Measurements from ENCODE around the gene ADAP1.
A peak's percentile ranks its signal among the peaks of the same experiment; 100 is the strongest.

ADAP1 gene

GRCh38 chr7:922334-923107 lies 32.0 kb downstream of the ADAP1 start:
- peak in 1 of 3 experiments; percentile 55 for DNase-seq (ENCODE audit: low read depth in 3 of 3)

GRCh38 chr7:921581-922333 lies 32.7 kb downstream of the ADAP1 start:
- DNase-seq (ENCODE audit: low read depth in 3 of 3) = no peak

DNA sequence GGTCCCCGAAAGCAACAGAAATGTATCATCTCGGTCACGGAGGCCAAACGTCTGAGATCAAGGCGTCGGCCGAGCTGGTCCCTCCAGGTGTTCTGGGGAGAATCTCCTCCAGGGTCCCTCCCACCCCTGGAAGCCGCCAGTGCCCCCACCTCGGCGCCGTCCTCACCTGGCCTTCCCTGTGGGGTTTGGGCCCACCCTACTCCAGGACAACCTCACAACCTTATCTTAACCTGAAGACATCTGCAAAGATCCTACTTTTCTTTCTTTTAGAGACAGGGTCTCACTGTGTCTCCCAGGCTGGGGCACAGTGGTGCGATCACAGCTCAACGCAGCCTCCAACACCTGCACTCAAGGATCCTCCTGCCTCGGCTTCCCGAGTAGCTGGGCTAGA lies 33.4 kb downstream of the ADAP1 start:
- no peak for DNase-seq (ENCODE audit: low read depth in 3 of 3)

- peak in 1 of 3 experiments; percentile 44 for DNase-seq (ENCODE audit: low read depth in 3 of 3)
Observed at GRCh38 chr7:920351-921070, 34.0 kb downstream of the ADAP1 start.

DNA sequence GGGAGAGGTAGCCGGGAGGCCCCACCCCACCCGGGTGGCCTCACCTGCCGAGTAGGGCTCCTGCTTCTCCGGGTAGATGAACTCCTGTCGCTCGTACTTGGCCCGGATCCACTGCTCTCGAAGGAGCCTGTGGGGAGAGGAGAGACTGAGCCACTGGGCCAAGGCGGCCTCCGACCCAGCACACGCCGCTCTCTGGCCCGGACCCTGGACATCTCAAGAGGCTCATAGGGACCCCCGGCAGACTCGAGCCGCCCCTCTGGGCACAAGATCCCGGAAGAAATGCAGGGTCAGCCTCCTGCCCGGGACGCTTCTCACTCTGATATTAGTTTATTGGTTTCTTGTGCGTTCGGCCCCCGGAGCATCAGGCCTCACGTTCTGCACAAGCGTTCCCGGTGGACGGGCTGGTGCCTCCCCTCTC lies 34.5 kb downstream of the ADAP1 start:
- no peak for DNase-seq (ENCODE audit: low read depth in 3 of 3)

- no peak for DNase-seq (ENCODE audit: low read depth in 3 of 3)
Observed at GRCh38 chr7:919114-919442, 35.4 kb downstream of the ADAP1 start.

GRCh38 chr7:918441-919113 lies 35.9 kb downstream of the ADAP1 start:
- DNase-seq (ENCODE audit: low read depth in 3 of 3) = no peak

DNA sequence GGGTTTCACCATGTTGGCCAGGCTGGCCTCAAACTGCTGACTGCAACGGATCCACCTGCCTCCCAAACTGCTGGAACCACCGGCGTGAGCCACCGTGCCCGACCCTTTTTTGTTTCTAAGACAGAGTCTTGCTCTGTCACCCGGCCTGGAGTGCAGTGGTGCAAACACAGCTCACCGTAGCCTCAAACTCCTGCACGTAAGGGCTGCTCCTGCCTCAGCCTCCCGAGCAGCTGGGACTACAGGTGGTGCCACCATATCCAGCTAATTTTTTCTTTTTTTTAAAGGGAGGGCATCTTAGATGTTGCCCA lies 36.4 kb downstream of the ADAP1 start:
- DNase-seq (ENCODE audit: low read depth in 3 of 3) = no peak

DNA sequence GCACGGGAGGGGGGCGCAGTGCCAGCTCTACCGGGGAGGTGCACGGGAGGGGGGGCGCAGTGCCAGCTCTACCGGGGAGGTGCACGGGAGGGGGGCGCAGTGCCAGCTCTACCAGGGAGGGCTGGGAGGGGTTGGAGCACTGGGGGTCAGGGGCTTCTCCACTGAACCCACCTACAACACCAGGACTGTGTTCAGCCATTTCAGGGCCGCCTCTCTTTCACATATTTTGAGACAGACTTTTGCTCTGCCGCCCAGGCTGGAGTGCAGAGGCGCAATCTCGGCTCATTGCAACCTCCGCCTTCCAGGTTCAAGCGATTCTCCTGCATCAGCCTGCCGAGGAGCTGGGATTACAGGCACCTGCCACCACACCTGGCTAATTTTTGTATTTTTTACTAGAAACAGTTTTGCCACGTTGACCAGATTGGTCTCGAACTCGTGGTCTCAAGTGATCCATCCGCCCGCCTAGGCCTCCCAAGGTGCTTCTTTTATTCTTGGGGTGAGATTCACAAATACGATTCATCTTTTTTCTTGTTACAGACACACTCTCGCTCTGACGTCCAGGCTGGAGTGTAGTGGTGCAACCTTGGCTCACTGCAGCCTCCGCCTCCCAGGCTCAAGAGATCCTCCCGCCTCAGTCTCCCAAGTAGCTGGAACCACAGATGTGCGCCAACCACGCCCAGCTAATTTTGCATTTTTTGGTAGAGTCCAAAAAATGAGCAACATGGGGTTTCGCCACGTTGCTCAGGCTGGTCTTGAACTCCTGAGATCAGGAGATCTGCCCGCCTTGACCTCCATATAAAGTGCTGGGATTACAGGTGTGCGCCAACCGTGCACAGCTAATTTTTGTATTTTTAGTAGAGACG lies 37.0 kb downstream of the ADAP1 start:
- no peak for DNase-seq (ENCODE audit: low read depth in 3 of 3)

DNA sequence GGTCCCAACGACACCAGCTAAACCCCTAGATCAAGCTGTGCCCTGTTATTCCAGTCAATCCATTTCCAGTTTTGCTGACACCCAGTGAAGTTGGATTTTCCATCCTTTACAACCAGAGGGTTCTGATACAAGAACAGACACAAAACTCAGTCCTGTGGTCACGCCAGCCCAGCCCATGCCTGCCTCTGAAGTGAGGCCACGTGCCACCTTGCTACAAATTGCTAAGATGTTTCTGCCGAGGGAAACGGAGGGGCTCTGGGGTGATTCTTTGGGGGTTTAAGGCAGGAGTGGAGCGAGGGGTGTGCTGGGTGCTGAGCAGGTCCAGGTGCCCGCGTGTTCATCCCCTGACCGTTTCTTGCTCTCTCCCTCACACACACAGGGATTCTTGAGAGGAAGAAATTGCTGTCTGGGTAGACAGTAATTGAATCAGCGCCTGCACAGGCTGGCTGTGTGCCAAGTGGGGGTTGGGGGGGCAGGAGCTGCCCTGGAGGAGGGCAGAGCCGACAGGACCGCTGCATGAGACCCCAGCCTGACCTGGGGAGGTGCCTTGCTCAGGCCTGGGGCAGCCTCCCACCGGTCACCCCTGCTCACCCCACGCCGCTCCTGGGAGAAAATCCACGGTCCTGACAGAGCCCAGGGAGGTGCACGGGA lies 38.1 kb downstream of the ADAP1 start:
- no peak for DNase-seq (ENCODE audit: low read depth in 3 of 3)

DNA sequence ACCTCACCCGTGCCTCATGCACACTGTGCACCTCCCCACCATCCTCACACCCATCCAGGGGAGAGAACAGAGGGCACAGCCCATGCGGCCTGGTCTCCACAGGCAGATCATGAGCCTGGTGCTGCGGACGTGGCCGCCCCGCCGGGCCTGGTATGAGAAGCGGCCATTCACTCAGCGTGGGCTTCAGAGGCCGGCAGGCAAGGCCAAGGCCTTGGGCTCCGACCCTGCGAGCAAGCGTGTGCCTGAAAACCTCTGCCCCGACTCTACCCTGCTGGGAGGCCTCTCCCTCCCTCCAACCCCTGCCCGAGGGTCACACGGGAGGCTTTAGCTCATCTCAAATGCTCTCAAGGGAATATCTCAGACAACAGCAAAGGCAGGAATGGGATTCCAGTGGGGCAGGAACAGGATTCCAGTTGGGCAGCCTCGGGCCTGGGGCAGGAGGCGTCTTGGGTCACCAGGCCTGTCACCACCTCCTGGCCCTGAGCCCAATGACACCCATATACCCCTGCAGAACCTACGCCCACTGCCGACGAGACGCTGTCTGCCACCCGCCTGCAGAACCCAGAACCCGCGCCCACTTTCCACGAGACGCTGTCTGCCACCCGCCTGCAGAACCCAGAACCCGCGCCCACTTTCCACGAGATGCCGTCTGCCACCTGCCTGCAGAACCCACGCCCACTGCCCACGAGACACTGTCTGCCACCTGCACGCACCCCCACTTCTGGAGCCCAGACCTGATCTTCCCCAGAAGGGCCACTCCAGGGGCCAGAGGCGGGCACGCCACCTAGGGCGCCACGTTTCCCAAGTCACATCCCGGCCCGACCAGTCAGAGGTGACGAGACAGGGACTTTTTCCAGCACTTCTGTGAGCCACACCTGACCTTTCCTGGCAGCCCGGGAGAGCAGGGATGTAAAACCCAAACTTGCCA lies 38.9 kb downstream of the ADAP1 start:
- DNase-seq (ENCODE audit: low read depth in 3 of 3) = no peak

- no peak for DNase-seq (ENCODE audit: low read depth in 3 of 3)
Observed at GRCh38 chr7:914521-915194, 39.8 kb downstream of the ADAP1 start.

- no peak for DNase-seq (ENCODE audit: low read depth in 3 of 3)
Observed at GRCh38 chr7:913736-914520, 40.6 kb downstream of the ADAP1 start.

- DNase-seq (ENCODE audit: low read depth in 3 of 3) = no peak
Observed at GRCh38 chr7:911791-912480, 42.5 kb downstream of the ADAP1 start.

- no peak for DNase-seq (ENCODE audit: low read depth in 3 of 3)
Observed at GRCh38 chr7:910931-911431, 43.5 kb downstream of the ADAP1 start.

DNA sequence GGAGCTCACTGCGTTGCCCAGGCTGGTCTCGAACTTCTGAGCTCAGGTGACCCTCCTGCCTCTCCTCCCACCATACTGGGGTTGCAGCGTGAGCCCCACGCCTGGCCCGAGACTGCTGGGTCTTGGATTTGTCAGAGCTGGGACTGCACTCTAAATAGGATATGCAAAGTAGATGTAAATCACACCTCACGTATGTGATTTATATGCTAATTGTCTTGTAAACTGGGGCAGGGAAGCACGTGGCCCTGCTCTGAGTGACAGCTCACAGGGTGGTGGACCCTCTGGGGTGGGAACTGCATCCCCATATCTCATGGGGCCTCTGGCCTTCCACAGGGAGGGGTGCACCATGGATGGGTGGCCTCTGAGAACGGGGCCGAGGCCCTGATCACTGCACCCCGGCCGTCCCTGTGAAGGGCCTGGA lies 44.0 kb downstream of the ADAP1 start:
- no peak for DNase-seq (ENCODE audit: low read depth in 3 of 3)
